Testis (tissue), 3 donors: ENCODE results near the gene MIGA1. TPM values are rescaled to one million over a fixed set of nuclear protein-coding genes. Genes with fewer than 3 reads are reported as not detected.

ENCODE experiments used
- DNase-seq: peaks from one replicate; pipeline ENCODE4 v3.0.0-alpha.2; 2019
- H3K27ac ChIP-seq, 2 donors: fragments of 200-600 bp; sonication (generic); one replicate each; pipeline ENCODE4 v1.5.1; 2019
- H3K27me3 ChIP-seq: fragments of 200-600 bp; sonication (generic); one replicate; pipeline ENCODE4 v1.5.1; 2019
- H3K36me3 ChIP-seq: fragments of 200-600 bp; sonication (generic); one replicate; pipeline ENCODE4 v1.5.1; 2017; ENCODE audit warnings: low read depth; ENCODE audit errors: missing control alignments
- H3K4me1 ChIP-seq: fragments of 200-600 bp; sonication (generic); one replicate; pipeline ENCODE4 v1.5.1; 2019
- H3K4me3 ChIP-seq, 2 donors: fragments of 200-600 bp; sonication (generic); one replicate each; pipeline ENCODE4 v1.5.1; 2017 to 2019
- H3K9me3 ChIP-seq: fragments of 200-600 bp; sonication (generic); one replicate; pipeline ENCODE4 v1.5.1; 2017
- CTCF ChIP-seq, 3 experiments: fragments of 450-650 bp in 2 of 3; fragments of 200-600 bp in 1 of 3; sonication (generic) in 1 of 3; IDR thresholded peaks; one replicate each; pipeline ENCODE4 v1.5.1; 2016 to 2019; ENCODE audit warnings: antibody characterized with exemption in 3 of 3, mild to moderate bottlenecking in 2 of 3, moderate library complexity in 1 of 3
- POLR2A ChIP-seq: fragments of 450-650 bp; IDR thresholded peaks from one replicate; pipeline ENCODE4 v1.6.1; 2017; ENCODE audit warnings: antibody characterized with exemption, mild to moderate bottlenecking, moderate library complexity
- WGBS, 2 donors: methylation state at CpG; one replicate each; pipeline ENCODE4 v1.1.5; 2018; 5-methylcytosine and 5-hydroxymethylcytosine counted together
- intact Hi-C: fragments of 100-400 bp; cut with DNase I; formaldehyde crosslinking; loops from one replicate; pipeline ENCODE4 v1.15.1; 2023; ENCODE audit warnings: low total_unique reads
- polyA plus RNA-seq: library from polyadenylated mRNA; stranded (reverse); fragments of 350-450 nt; fragmentation: Illumina TruSeq; extraction: RNeasy Lipid Tissue Mini Kit (QIAGEN cat#74804); gene quantifications from one replicate; pipeline ENCODE4 v1.2.3, GENCODE V29; 2014; ENCODE audit warnings: low read depth, low replicate concordance; ENCODE audit not compliant: insufficient read depth
- total RNA-seq, 2 donors: library from RNA; depleted of rRNA; stranded (reverse); fragments of >200 nt; gene quantifications; one replicate each; pipeline ENCODE4 v1.2.3, GENCODE V29; 2016

Gene MIGA1
- total and polyA plus RNA-seq, 3 donors from 2014 or later, result 11.1 to 11.3 (median 11.2) TPM

DNA sequence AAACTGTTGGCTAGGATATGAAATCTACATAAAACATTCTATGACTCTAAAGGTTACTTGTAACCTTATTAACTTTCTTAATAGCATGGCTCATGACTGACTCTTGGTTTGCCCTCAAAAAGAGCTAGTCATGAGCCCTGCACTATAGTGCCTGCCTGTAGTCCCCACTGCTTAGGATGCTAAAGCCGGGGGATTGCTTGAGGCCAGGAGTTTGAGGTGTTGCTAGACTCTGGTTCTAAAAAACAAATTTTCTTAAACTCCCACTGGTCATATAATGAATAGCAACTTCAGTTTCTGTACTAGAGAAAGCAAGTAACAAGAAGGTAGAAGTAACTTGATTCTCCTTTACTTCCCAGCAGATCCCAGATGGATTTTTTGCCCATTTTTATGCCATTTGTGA is 93.2 kb downstream of the MIGA1 start:
- no peaks in the 10 kb centered on the region for H3K9me3 ChIP-seq
- H3K4me3 ChIP-seq, result no peak overlapping the region
- no peaks in the 10 kb centered on the region for H3K4me1 ChIP-seq
- no peak overlapping the region for H3K27ac ChIP-seq
- intact Hi-C loops, result no loop called here
- 87 to 96% methylated on average over 1 of the region's 1 CpG for WGBS, 2 donors
- H3K36me3 ChIP-seq, result no peaks in the 10 kb centered on the region
- H3K27me3 ChIP-seq, result no peaks in the 10 kb centered on the region
- no peak for DNase-seq
- TF ChIP-seq POLR2A, result no peak
- TF ChIP-seq CTCF (IDR thresholded peaks at IDR 0.05), result no peak

DNA sequence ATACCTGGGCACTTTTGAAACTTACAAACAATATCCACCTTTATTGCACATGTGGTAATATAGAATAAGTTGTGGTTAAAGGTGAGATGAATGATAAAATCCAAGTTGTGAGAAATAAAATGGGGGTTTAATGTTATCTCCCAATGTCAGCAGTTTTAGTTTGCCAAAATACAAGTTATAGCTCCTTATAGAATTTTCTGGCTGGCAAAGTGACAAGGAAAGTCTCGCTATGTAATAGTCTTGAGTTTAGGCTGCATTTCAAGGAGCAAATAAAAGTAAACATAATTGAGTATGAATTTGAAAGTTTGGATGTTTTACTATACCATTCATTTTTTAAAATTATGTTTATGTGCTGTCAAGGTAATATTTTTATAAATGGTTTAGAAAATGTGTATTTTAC is 94.0 kb downstream of the MIGA1 start:
- Histone ChIP-seq H3K4me3 (no peak overlapping the region), H3K27ac (no peak overlapping the region), H3K36me3 (no peaks in the 10 kb centered on the region), H3K9me3 (no peaks in the 10 kb centered on the region), H3K4me1 (no peaks in the 10 kb centered on the region), H3K27me3 (no peaks in the 10 kb centered on the region)
- 52 to 96% methylated on average over 1 of the region's 1 CpG for WGBS, 2 donors
- DNase-seq, result no peak
- intact Hi-C loops, result no loop called here
- no peak for TF ChIP-seq CTCF (IDR thresholded peaks at IDR 0.05)
- no peak for TF ChIP-seq POLR2A

- no peak for DNase-seq
- Histone ChIP-seq H3K4me1 (no peaks in the 10 kb centered on the region), H3K27me3 (no peaks in the 10 kb centered on the region), H3K36me3 (no peaks in the 10 kb centered on the region), H3K9me3 (no peaks in the 10 kb centered on the region), H3K27ac (no peak overlapping the region), H3K4me3 (no peak overlapping the region)
- 98 to 99% methylated on average over 4 of the region's 4 CpGs for WGBS, 2 donors
- TF ChIP-seq CTCF (IDR thresholded peaks at IDR 0.05) (no peak), POLR2A (no peak)
- intact Hi-C loops, result no loop called here
Observed at GRCh38 chr1:77874804-77875445, 95.5 kb downstream of the MIGA1 start.

- H3K27me3 ChIP-seq, result no peaks in the 10 kb centered on the region
- H3K4me3 ChIP-seq, result no peak overlapping the region
- TF ChIP-seq CTCF (IDR thresholded peaks at IDR 0.05) (no peak), POLR2A (no peak)
- H3K36me3 ChIP-seq, result no peaks in the 10 kb centered on the region
- H3K27ac ChIP-seq, result no peak overlapping the region
- DNase-seq, result no peak
- no peaks in the 10 kb centered on the region for H3K9me3 ChIP-seq
- WGBS, 2 donors, result 90 to 97% methylated on average over 4 of the region's 4 CpGs
- H3K4me1 ChIP-seq, result no peaks in the 10 kb centered on the region
- intact Hi-C loops, result no loop called here
Observed at GRCh38 chr1:77876884-77877283, 97.4 kb downstream of the MIGA1 start.

- intact Hi-C loops, result loop anchor here (10.0 kb wide), 1 partner anchor 46 kb away; no protein-coding TSS in a partner anchor
- no peak for DNase-seq
- no peak for TF ChIP-seq CTCF (IDR thresholded peaks at IDR 0.05)
- no peak for TF ChIP-seq POLR2A
Observed at GRCh38 chr1:77881061-77881460, 101.6 kb downstream of the MIGA1 start.

More at GRCh38 chr1:77881061-77881460, 101.6 kb downstream of the MIGA1 start:
- H3K27me3 ChIP-seq, result no peaks in the 10 kb centered on the region
- no peak overlapping the region for H3K4me3 ChIP-seq
- H3K36me3 ChIP-seq, result no peaks in the 10 kb centered on the region
- whole genome bisulfite sequencing, 2 donors, result 80 to 93% methylated on average over 1 of the region's 1 CpG
- H3K9me3 ChIP-seq, result no peaks in the 10 kb centered on the region
- H3K4me1 ChIP-seq, result no peaks in the 10 kb centered on the region
- H3K27ac ChIP-seq, result no peak overlapping the region
